Adrenal gland (tissue), 5 donors: ENCODE measurements around the gene HNF1A.

Source experiments
- CTCF ChIP-seq, 6 experiments: fragments of 450-650 bp in 4 of 6; fragments of 200-600 bp in 2 of 6; sonication (generic) in 1 of 6; IDR thresholded peaks; 1 replicate in 5 of 6; 2 replicates in 1 of 6; pipeline versions ENCODE4 v1.5.1 to v1.8.0; 2016 to 2021; ENCODE audit warnings: antibody characterized with exemption in 6 of 6, mild to moderate bottlenecking in 2 of 6, moderate library complexity in 1 of 6
- POLR2A ChIP-seq, 2 donors: fragments of 450-650 bp; IDR thresholded peaks; one replicate each; pipeline ENCODE4 v1.6.1; 2017; ENCODE audit warnings: antibody characterized with exemption in 2 of 2, mild to moderate bottlenecking in 2 of 2, moderate library complexity in 1 of 2
- donor health status: DM: no; HTN: no; CAD: no.

GRCh38 chr12:120936197-120936596, 42.1 kb upstream of the HNF1A start:
- no peak for TF ChIP-seq CTCF (IDR thresholded peaks at IDR 0.05)
- TF ChIP-seq POLR2A (IDR thresholded peaks at IDR 0.05), result no peak
